ENCODE data around the gene ZNF48.
A peak's percentile ranks its signal among the peaks of the same experiment; 100 is the strongest.

ZNF48 gene

DNA sequence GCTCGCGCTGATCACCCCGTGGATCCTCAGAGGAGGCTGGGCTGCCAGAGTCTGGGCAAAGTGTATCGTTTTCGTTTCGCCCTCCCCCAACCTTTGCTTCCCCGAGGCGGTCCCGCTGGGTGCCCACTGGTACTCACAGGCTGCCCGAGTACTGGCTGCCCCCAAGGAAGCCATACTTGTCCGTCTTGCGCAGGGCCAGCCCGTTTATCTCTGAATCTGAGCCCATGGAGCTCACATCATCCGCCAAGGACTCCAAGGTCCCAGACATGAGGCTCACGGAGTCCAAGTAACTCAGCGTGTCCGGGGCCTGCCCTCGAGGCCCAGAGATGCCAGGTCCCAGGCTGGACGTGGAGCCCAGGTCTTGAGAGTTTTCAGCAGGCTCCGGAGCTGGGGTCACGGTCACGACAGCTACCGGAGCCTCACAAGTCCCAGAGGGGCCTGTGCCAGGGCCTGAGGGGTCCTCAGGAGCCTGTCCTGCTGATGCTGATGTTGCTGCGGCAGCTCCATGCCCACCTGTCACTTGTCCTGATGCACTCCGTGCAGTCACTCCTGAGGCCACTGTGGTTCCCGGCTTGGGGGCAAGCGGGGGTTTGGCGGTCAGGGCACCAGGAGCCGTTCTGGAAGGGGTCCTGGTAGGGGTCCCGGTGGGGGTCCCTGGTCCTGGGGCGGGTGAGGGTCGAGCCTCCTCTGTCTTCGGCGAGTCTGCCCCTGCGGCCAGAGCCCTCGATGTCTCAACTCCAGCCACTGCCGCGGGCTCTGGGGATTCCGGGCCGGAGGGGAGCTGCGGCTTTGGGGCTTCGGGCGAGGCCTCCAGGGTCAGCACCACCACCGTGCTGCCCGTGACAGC, 25.9 kb upstream of the ZNF48 start:
- no peak for TF ChIP-seq BACH2 (CRISPR knock-in tag; IDR thresholded peaks at IDR 0.05; ENCODE audit: borderline replicate concordance)
- TF ChIP-seq, protein P1, sequence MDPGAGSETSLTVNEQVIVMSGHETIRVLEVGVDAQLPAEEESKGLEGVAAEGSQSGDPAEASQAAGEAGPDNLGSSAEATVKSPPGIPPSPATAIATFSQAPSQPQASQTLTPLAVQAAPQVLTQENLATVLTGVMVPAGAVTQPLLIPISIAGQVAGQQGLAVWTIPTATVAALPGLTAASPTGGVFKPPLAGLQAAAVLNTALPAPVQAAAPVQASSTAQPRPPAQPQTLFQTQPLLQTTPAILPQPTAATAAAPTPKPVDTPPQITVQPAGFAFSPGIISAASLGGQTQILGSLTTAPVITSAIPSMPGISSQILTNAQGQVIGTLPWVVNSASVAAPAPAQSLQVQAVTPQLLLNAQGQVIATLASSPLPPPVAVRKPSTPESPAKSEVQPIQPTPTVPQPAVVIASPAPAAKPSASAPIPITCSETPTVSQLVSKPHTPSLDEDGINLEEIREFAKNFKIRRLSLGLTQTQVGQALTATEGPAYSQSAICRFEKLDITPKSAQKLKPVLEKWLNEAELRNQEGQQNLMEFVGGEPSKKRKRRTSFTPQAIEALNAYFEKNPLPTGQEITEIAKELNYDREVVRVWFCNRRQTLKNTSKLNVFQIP (CRISPR knock-in tag; IDR thresholded peaks at IDR 0.05; ENCODE audit: borderline replicate concordance, low read depth): no peak
- TF ChIP-seq PPARA (CRISPR knock-in tag; IDR thresholded peaks at IDR 0.05; ENCODE audit: borderline replicate concordance): no peak
- TF ChIP-seq, protein P2, sequence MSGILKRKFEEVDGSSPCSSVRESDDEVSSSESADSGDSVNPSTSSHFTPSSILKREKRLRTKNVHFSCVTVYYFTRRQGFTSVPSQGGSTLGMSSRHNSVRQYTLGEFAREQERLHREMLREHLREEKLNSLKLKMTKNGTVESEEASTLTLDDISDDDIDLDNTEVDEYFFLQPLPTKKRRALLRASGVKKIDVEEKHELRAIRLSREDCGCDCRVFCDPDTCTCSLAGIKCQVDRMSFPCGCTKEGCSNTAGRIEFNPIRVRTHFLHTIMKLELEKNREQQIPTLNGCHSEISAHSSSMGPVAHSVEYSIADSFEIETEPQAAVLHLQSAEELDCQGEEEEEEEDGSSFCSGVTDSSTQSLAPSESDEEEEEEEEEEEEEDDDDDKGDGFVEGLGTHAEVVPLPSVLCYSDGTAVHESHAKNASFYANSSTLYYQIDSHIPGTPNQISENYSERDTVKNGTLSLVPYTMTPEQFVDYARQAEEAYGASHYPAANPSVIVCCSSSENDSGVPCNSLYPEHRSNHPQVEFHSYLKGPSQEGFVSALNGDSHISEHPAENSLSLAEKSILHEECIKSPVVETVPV (CRISPR knock-in tag; IDR thresholded peaks at IDR 0.05): no peak
- TF ChIP-seq TCF4 (CRISPR knock-in tag; IDR thresholded peaks at IDR 0.05; ENCODE audit: borderline replicate concordance): no peak
- TF ChIP-seq ZNF8 (CRISPR knock-in tag; IDR thresholded peaks at IDR 0.05): no peak
- no peak for TF ChIP-seq ISL1 (CRISPR knock-in tag; IDR thresholded peaks at IDR 0.05)
- TF ChIP-seq TOX (CRISPR knock-in tag; IDR thresholded peaks at IDR 0.05; ENCODE audit: borderline replicate concordance): no peak
- TF ChIP-seq RARB (CRISPR knock-in tag; IDR thresholded peaks at IDR 0.05): no peak
- TF ChIP-seq, protein P3, sequence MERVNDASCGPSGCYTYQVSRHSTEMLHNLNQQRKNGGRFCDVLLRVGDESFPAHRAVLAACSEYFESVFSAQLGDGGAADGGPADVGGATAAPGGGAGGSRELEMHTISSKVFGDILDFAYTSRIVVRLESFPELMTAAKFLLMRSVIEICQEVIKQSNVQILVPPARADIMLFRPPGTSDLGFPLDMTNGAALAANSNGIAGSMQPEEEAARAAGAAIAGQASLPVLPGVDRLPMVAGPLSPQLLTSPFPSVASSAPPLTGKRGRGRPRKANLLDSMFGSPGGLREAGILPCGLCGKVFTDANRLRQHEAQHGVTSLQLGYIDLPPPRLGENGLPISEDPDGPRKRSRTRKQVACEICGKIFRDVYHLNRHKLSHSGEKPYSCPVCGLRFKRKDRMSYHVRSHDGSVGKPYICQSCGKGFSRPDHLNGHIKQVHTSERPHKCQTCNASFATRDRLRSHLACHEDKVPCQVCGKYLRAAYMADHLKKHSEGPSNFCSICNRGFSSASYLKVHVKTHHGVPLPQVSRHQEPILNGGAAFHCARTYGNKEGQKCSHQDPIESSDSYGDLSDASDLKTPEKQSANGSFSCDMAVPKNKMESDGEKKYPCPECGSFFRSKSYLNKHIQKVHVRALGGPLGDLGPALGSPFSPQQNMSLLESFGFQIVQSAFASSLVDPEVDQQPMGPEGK (CRISPR knock-in tag; IDR thresholded peaks at IDR 0.05; ENCODE audit: borderline replicate concordance): no peak
- no peak for TF ChIP-seq GLIS3 (CRISPR knock-in tag; IDR thresholded peaks at IDR 0.05)
- no peak for TF ChIP-seq ZNF70 (CRISPR knock-in tag; IDR thresholded peaks at IDR 0.05)
- TF ChIP-seq ZFP30 (CRISPR knock-in tag; IDR thresholded peaks at IDR 0.05): no peak
- TF ChIP-seq ARNTL (CRISPR knock-in tag; IDR thresholded peaks at IDR 0.05; ENCODE audit: borderline replicate concordance, low read depth): no peak
- TF ChIP-seq, protein P4, sequence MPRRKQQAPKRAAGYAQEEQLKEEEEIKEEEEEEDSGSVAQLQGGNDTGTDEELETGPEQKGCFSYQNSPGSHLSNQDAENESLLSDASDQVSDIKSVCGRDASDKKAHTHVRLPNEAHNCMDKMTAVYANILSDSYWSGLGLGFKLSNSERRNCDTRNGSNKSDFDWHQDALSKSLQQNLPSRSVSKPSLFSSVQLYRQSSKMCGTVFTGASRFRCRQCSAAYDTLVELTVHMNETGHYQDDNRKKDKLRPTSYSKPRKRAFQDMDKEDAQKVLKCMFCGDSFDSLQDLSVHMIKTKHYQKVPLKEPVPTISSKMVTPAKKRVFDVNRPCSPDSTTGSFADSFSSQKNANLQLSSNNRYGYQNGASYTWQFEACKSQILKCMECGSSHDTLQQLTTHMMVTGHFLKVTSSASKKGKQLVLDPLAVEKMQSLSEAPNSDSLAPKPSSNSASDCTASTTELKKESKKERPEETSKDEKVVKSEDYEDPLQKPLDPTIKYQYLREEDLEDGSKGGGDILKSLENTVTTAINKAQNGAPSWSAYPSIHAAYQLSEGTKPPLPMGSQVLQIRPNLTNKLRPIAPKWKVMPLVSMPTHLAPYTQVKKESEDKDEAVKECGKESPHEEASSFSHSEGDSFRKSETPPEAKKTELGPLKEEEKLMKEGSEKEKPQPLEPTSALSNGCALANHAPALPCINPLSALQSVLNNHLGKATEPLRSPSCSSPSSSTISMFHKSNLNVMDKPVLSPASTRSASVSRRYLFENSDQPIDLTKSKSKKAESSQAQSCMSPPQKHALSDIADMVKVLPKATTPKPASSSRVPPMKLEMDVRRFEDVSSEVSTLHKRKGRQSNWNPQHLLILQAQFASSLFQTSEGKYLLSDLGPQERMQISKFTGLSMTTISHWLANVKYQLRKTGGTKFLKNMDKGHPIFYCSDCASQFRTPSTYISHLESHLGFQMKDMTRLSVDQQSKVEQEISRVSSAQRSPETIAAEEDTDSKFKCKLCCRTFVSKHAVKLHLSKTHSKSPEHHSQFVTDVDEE (CRISPR knock-in tag; IDR thresholded peaks at IDR 0.05): no peak
- no peak for TF ChIP-seq CSDC2 (CRISPR knock-in tag; IDR thresholded peaks at IDR 0.05)
- TF ChIP-seq OSR1 (CRISPR knock-in tag; IDR thresholded peaks at IDR 0.05): no peak
- TF ChIP-seq ZC3H10 (CRISPR knock-in tag; IDR thresholded peaks at IDR 0.05): no peak
- TF ChIP-seq SNAI2 (CRISPR knock-in tag; IDR thresholded peaks at IDR 0.05): no peak
- ATAC-seq: no peak

DNA sequence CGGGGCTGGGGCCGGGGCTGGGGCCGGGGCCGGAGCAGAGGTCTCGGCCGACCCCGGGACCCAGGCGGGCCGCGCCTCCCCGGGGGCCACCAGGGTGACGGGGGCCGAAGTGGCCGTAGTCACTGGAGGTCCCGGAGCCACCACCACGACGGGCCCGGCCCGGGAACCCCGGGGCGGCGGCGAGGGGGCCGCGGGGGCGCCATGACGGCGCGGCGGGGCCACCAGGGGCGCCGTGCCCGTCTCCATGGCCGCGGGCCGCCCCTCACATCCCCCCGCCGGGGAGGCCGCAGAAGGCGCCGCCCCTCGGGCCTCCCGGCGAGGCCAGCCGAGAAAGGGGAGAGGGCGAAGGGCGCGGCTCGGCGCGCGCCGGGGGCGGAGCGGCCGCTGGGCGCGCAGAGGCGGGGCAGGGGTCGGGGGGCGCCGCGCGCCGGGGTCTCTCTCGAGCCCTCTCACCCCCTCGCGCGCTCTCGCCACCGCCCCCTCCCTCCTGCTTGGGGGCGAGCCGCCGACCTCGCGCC, 25.2 kb upstream of the ZNF48 start:
- no peak for ATAC-seq
- TF ChIP-seq TCF4 (CRISPR knock-in tag; IDR thresholded peaks at IDR 0.05; ENCODE audit: borderline replicate concordance): no peak
- TF ChIP-seq ISL1 (CRISPR knock-in tag; IDR thresholded peaks at IDR 0.05): no peak

DNA sequence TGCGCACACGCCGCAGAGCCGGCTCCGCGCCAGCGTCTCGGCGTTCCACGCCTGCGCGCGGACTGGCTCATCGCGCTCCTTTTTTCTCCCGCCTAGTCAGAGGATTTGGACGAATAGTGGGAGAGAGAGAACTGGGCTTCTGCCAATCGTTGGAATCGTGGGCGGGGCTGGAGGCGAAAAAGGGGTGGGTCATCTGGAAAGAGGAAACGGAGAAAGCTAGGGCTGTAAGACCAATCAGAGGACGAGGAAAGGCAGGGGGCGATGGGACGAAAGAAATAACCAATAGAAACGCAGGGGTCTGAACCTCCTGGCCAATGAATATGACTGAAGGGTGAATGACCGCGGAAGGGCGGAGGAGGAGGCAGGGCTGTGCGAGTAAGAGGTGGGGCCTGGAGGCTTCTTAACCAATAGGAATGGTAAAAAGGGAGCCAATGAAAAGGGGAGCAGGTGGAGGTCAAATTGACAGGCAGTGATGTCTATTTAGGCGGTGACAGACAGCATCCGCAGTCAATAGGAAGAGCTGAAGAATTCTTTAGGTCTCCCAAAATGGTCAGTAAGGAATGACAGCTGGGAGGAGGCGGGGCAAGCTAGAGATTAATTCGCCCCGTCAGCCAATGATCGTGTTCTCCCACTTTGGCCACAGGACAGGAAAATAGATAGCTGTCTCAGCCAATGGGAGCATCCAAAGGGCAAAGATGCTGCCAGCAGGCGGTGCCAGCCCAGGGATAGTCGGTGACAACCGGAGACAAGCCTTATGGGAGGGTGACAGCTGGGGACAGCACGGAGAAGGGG, 24.6 kb upstream of the ZNF48 start, which contains the start of gene TBC1D10B:
TBC1D10B (minus strand) TSS at position 39 of the 792 bp plus-strand sequence. CDS start 311 bp downstream, outside the sequence.
- TF ChIP-seq, protein P1 (CRISPR knock-in tag; IDR thresholded peaks at IDR 0.05; ENCODE audit: borderline replicate concordance, low read depth): no peak
- TF ChIP-seq SNAI2 (CRISPR knock-in tag; IDR thresholded peaks at IDR 0.05): no peak
- no peak for TF ChIP-seq PPARA (CRISPR knock-in tag; IDR thresholded peaks at IDR 0.05; ENCODE audit: borderline replicate concordance)
- no peak for TF ChIP-seq CSDC2 (CRISPR knock-in tag; IDR thresholded peaks at IDR 0.05)
- peak; percentile 92 for ATAC-seq

Data from SK-N-SH treated with all-trans-retinoic acid at 6 μM for 48 hours (cell line).